BLaER1 (cell line): ENCODE results near the gene FGD4.

ENCODE experiments used
- H3K27ac ChIP-seq: shearing (Covaris generic); formaldehyde crosslinking; 2 replicates; pipeline ENCODE4 v1.8.1; 2022
- H3K27me3 ChIP-seq: shearing (Covaris generic); formaldehyde crosslinking; 2 replicates; pipeline ENCODE4 v1.8.1; 2022
- H3K36me3 ChIP-seq: shearing (Covaris generic); formaldehyde crosslinking; 2 replicates; pipeline ENCODE4 v1.8.1; 2022
- H3K4me1 ChIP-seq: shearing (Covaris generic); formaldehyde crosslinking; 2 replicates; pipeline ENCODE4 v1.8.1; 2022
- H3K4me2 ChIP-seq: shearing (Covaris generic); formaldehyde crosslinking; 2 replicates; pipeline ENCODE4 v1.8.1; 2022
- H3K4me3 ChIP-seq: shearing (Covaris generic); formaldehyde crosslinking; 2 replicates; pipeline ENCODE4 v1.8.1; 2022
- H3K9ac ChIP-seq: shearing (Covaris generic); formaldehyde crosslinking; 2 replicates; pipeline ENCODE4 v1.8.1; 2022
- H3K9me3 ChIP-seq: shearing (Covaris generic); formaldehyde crosslinking; 2 replicates; pipeline ENCODE4 v1.8.1; 2022
- H4K20me1 ChIP-seq: shearing (Covaris generic); formaldehyde crosslinking; 2 replicates; pipeline ENCODE4 v1.8.1; 2022
- Cebpa-rat ChIP-seq: shearing (Covaris generic); IDR thresholded peaks from 2 replicates; pipeline ENCODE4 v1.8.1; 2022

The FGD4 gene

DNA sequence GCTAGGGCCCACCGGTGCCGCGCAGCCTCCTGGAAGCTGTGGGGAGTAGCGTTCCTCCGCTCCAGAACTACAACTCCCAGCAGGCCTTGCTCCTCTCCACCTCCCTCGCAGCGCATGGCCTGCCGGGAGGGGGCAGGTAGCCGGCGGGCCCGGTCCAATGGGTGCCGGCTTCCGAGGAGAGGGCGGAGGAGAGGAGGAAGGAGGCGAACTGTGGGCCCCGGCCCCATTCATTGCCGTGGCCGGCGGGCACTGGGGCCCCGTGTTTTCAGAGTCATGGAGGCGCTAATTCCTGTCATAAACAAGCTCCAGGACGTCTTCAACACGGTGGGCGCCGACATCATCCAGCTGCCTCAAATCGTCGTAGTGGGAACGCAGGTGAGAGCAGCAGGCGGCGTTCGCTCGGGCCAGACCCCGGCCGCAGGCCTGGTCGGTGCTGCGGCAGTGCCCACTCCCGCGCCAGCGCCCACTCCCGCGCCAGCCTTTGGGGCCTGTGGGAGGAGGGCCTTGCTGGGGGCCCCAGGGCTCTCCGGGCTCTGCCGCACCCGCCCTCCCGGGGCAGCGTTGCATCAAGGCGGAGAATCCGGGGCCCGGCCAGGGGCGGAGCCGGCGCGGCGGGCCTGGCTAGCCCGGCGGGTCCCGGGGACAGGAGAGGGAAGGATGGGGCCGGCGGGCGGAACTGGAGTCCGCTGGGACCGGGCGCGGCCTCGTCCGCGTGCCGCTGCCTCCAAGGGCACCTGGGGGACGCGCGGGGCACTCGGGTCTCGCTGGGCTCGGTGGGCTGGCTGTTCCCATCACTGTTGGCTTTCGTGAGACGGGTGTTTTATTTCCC is 279.9 kb downstream of the FGD4 start, which contains the start of gene DNM1L:
TSS of gene DNM1L (plus strand) at position 211 of the 829 bp plus-strand sequence. CDS start at position 274, 63 bp downstream.
- H3K27me3 ChIP-seq, result no peaks in the 10 kb centered on the region
- H3K9ac ChIP-seq, result peak within 1 kb of the TSS; percentile 92
- peaks cover 17% of the 10 kb centered on the region; the same call in 1 of the 2 replicates for H3K36me3 ChIP-seq
- peak within 1 kb of the TSS; percentile 94 for H3K4me3 ChIP-seq
- H3K9me3 ChIP-seq, result no peaks in the 10 kb centered on the region
- peak within 1 kb of the TSS; percentile 83 for H3K4me2 ChIP-seq
- H4K20me1 ChIP-seq, result peaks cover 44% of the 10 kb centered on the region
- H3K4me1 ChIP-seq, result peaks cover 19% of the 10 kb centered on the region
- no peak for TF ChIP-seq Cebpa-rat
- peak within 1 kb of the TSS; percentile 86 for H3K27ac ChIP-seq

DNA sequence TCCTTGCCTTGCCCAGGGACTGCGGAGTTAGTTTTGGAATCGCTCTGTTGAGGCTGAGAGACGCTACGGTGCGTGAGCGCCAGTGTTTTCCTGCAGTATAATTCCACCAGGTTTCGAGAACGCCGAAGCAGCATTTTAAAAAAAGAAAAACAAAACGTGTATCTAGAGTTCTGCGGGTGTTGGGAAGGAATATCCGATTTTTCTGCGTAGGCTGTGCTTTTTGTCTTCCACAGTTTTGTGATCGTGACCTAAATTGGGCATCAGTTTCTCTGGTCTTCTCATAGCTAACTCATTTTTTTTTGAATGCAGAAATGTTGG is 280.5 kb downstream of the FGD4 start:
- H3K36me3 ChIP-seq, result peaks cover 22% of the 10 kb centered on the region
- H3K4me1 ChIP-seq, result peaks cover 16% of the 10 kb centered on the region
- H3K9ac ChIP-seq, result peak overlapping the region; percentile 92
- H3K4me2 ChIP-seq, result peak overlapping the region; percentile 83
- peak overlapping the region; percentile 94 for H3K4me3 ChIP-seq
- H3K9me3 ChIP-seq, result peaks cover 2% of the 10 kb centered on the region
- peak overlapping the region; percentile 86 for H3K27ac ChIP-seq
- H3K27me3 ChIP-seq, result no peaks in the 10 kb centered on the region
- TF ChIP-seq Cebpa-rat, result no peak
- peaks cover 44% of the 10 kb centered on the region for H4K20me1 ChIP-seq

DNA sequence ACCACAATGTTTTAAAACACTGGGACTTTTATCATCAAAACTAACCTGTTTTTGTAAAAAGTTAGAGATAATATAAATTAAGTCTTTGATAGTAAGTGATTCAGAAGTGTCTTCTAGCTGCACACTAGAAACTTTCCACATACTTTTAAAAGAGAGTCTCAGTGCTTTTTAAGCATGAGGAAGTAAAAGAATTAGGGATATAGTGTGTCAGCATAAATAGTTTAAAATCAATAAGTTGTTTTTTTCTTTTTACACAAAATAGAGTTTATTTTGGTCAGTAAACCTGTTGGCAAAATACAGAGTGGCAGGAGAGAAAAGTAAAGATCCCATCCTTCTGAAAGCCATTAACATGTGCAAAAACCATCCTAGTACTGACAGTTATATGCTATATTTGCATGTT is 281.4 kb downstream of the FGD4 start:
- H3K9me3 ChIP-seq, result peaks cover 10% of the 10 kb centered on the region
- H3K9ac ChIP-seq, result peak overlapping the region; percentile 92; the same call in 1 of the 2 replicates
- TF ChIP-seq Cebpa-rat, result no peak
- H3K27ac ChIP-seq, result no peak overlapping the region
- peak overlapping the region; percentile 94 for H3K4me3 ChIP-seq
- H4K20me1 ChIP-seq, result peaks cover 44% of the 10 kb centered on the region
- peak overlapping the region; percentile 83 for H3K4me2 ChIP-seq
- H3K27me3 ChIP-seq, result no peaks in the 10 kb centered on the region
- H3K4me1 ChIP-seq, result peaks cover 12% of the 10 kb centered on the region
- H3K36me3 ChIP-seq, result peaks cover 31% of the 10 kb centered on the region

DNA sequence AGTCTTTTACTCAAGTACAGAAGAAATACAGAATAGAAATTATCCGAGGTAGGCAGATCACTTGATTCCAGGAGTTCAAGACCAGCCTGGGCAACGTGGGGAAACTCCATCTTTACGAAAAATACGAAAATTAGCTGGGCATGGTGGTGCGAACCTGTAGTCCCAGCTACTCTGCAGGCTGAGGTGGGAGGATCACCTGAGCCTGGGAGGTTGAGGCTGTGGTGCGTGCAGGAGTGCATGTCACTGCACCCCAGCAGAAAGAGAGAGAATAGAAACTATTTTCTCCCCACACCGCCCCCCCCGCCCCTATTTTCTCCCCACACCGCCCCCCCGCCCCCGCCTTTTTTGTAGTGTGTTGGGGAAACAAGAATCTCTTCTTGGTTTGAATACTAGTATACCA is 281.9 kb downstream of the FGD4 start:
- Histone ChIP-seq H3K4me2 (peak overlapping the region; percentile 83), H3K4me1 (peaks cover 12% of the 10 kb centered on the region), H3K27ac (no peak overlapping the region), H4K20me1 (peaks cover 49% of the 10 kb centered on the region), H3K9me3 (peaks cover 15% of the 10 kb centered on the region), H3K36me3 (peaks cover 36% of the 10 kb centered on the region), H3K9ac (no peak overlapping the region), H3K27me3 (no peaks in the 10 kb centered on the region), H3K4me3 (no peak overlapping the region)
- no peak for TF ChIP-seq Cebpa-rat

DNA sequence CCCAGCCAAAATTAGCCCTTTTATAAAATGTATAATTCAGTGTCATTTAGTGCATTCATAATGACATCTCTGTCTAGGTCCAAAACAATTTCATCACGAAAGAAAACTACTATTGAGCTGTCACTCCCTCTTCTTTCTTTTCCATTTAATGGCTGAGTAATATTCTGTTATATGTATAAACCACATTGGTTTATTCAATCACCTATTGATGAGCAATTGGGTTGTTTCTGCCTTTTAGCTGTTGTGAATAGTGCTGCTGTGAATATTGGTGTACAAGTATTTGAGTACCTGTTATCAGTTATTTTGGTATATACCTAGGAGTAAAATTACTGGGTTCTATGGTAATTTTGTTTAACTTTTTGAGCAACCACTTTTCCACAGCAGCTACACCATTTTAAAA is 287.0 kb downstream of the FGD4 start:
- Histone ChIP-seq H3K9me3 (peaks cover 52% of the 10 kb centered on the region), H4K20me1 (peaks cover 75% of the 10 kb centered on the region), H3K9ac (no peak overlapping the region), H3K4me3 (no peak overlapping the region), H3K36me3 (peaks cover 68% of the 10 kb centered on the region), H3K4me1 (no peaks in the 10 kb centered on the region; the same call in 1 of the 2 replicates), H3K4me2 (no peak overlapping the region), H3K27ac (no peak overlapping the region), H3K27me3 (no peaks in the 10 kb centered on the region)
- no peak for TF ChIP-seq Cebpa-rat

DNA sequence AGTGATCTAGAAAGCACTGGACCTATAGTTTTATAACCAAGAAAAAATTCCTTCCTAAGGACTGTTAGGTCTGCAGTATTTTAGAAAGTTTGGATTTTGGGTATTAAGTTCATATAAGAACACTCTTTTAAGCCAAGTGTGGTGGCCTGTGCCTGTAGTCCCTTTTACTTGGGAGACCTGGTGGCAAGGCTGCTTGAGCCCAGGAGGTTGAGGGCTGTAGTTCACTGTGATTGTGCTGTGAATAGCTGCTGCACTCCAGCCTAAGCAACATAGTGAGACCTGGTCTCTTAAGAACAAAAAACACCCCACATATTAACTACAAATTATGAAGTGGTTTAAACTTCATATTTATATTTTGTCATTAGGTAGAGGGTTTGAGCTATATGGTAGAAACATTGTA is 289.4 kb downstream of the FGD4 start:
- no peaks in the 10 kb centered on the region for H3K4me1 ChIP-seq
- H3K4me3 ChIP-seq, result no peak overlapping the region
- peaks cover 68% of the 10 kb centered on the region for H3K36me3 ChIP-seq
- no peak overlapping the region for H3K9ac ChIP-seq
- H3K27me3 ChIP-seq, result no peaks in the 10 kb centered on the region
- no peak for TF ChIP-seq Cebpa-rat
- no peak overlapping the region for H3K4me2 ChIP-seq
- peaks cover 63% of the 10 kb centered on the region; the same call in 1 of the 2 replicates for H4K20me1 ChIP-seq
- H3K27ac ChIP-seq, result no peak overlapping the region
- H3K9me3 ChIP-seq, result peaks cover 59% of the 10 kb centered on the region

DNA sequence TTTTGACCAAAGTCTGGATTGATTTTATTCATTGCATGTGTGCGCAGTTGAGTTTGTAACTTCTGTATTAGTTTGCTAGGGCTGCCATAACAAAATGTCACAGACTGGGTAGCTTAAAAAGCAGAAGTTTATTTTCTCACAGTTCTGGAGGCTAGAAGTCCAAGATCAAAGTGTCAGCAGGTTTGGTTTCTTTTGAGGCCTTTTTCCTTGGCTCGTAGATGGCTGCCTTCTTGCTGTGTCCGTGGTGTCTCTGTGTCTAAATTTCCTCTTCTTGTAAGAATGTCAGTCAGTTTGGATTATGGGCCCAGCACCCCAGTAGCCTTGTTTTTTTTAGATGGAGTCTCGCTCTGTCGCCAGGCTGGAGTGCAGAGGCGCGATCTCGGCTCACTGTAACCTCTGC is 291.6 kb downstream of the FGD4 start:
- H3K4me2 ChIP-seq, result no peak overlapping the region
- peaks cover 66% of the 10 kb centered on the region; the same call in 1 of the 2 replicates for H4K20me1 ChIP-seq
- H3K27ac ChIP-seq, result no peak overlapping the region
- peaks cover 64% of the 10 kb centered on the region for H3K36me3 ChIP-seq
- no peaks in the 10 kb centered on the region for H3K4me1 ChIP-seq
- H3K9ac ChIP-seq, result no peak overlapping the region
- no peak for TF ChIP-seq Cebpa-rat
- no peak overlapping the region for H3K4me3 ChIP-seq
- no peaks in the 10 kb centered on the region for H3K27me3 ChIP-seq
- peaks cover 66% of the 10 kb centered on the region for H3K9me3 ChIP-seq

DNA sequence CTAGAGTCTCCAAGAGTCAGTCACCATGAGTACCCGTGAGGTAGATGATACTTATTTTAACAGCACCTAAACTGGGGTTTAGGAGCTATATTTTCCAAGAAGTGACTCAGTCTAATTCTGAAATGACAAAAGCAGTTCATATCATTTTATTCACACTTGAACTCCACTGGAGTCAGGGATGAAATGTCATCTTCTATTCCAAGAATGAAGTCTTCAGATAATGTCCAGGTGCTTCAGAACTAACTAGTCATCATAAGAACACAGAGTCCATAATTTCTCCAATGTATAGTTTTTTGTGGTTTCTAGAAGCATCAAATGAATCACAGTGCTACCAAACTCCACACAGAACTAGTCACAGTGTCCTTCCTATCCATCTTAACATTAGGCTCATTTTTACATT is 293.0 kb downstream of the FGD4 start:
- no peak overlapping the region for H3K9ac ChIP-seq
- H3K4me3 ChIP-seq, result no peak overlapping the region
- H4K20me1 ChIP-seq, result peaks cover 59% of the 10 kb centered on the region; the same call in 1 of the 2 replicates
- peaks cover 59% of the 10 kb centered on the region for H3K9me3 ChIP-seq
- TF ChIP-seq Cebpa-rat, result no peak
- H3K27ac ChIP-seq, result no peak overlapping the region
- no peak overlapping the region for H3K4me2 ChIP-seq
- no peaks in the 10 kb centered on the region for H3K27me3 ChIP-seq
- no peaks in the 10 kb centered on the region; the same call in 1 of the 2 replicates for H3K4me1 ChIP-seq
- peaks cover 57% of the 10 kb centered on the region for H3K36me3 ChIP-seq

DNA sequence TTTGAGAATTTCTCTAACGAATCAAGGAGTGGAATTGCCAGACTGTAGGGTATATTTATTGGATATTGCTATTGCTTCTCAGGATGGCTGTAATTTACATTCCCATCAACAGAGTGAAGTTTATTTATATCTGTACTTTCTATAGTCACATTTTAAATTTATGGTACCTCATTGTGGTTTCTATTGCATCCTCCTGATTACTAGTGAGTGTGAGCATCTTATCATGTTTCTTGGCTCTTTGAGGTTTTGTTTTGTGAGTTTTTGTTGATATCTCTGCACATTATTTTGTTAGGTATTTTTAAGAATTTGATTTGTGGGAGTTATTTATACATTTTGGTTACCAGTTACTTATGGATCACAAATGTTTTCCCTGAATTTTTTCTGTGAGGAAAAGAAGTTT is 293.7 kb downstream of the FGD4 start:
- H3K9me3 ChIP-seq, result peaks cover 52% of the 10 kb centered on the region
- H4K20me1 ChIP-seq, result peaks cover 56% of the 10 kb centered on the region; the same call in 1 of the 2 replicates
- no peak overlapping the region for H3K27ac ChIP-seq
- TF ChIP-seq Cebpa-rat, result no peak
- H3K4me2 ChIP-seq, result no peak overlapping the region
- peaks cover 50% of the 10 kb centered on the region for H3K36me3 ChIP-seq
- peaks cover 1% of the 10 kb centered on the region; the same call in 1 of the 2 replicates for H3K4me1 ChIP-seq
- no peak overlapping the region for H3K4me3 ChIP-seq
- H3K27me3 ChIP-seq, result no peaks in the 10 kb centered on the region
- no peak overlapping the region for H3K9ac ChIP-seq
